Measurements from ENCODE around the gene GPR137. TPM values are rescaled to one million over a fixed set of nuclear protein-coding genes. Genes with fewer than 3 reads are reported as not detected.

The GPR137 gene
- total and polyA plus RNA-seq, 9 of the 15 experiments (the other 6 are each of a cell fraction or from before 2014, with no cell fraction given), result 0.32 to 26.7 (median 10.7) TPM

GRCh38 chr11:64337538-64338249 is 52.0 kb downstream of the GPR137 start:
- Histone ChIP-seq H3K79me2 (ENCODE audit: control insufficient read depth, insufficient read depth, low read length) (no peaks in the 10 kb centered on the region), H2AFZ (ENCODE audit: low read depth, low read length) (0 out of 2 replicates have a peak overlapping the region, but pooled peaks have one; percentile 23), H4K20me1 (replicated peaks; ENCODE audit: control insufficient read depth, insufficient read depth, low read length) (no peaks in the 10 kb centered on the region), H3K4me1 (replicated peaks in 1 of 2; ENCODE audit: control insufficient read depth in 2 of 2, insufficient read depth in 2 of 2, low read length in 2 of 2) (peaks cover 31 to 56% of the 10 kb centered on the region in 2 experiments), H3K36me3 (ENCODE audit: control insufficient read depth, insufficient read depth, low read length) (no peaks in the 10 kb centered on the region), H3K9me1 (ENCODE audit: control insufficient read depth, insufficient read depth, low read length) (no peaks in the 10 kb centered on the region), H3K27me3 (ENCODE audit: control insufficient read depth in 2 of 2, insufficient read depth in 2 of 2, low read length in 2 of 2) (no peaks in the 10 kb centered on the region), H3K27ac (ENCODE audit: extremely low read depth, low read depth, low read length) (no peak overlapping the region), H3K9ac (ENCODE audit: insufficient read depth in 1 of 2, low read depth in 2 of 2, low read length in 2 of 2) (no peak overlapping the region), H3K4me3 (no peak overlapping the region), H3K4me2 (ENCODE audit: insufficient read depth, low read length) (no peak overlapping the region), H3K9me3 (replicated peaks; ENCODE audit: control insufficient read depth, insufficient read depth, low read depth, low read length) (no peaks in the 10 kb centered on the region)
- in situ Hi-C loops (cut with MboI), result no loop called here
- no peak for FAIRE-seq
- BruUV-seq (replicated peaks), result no TSS peak
- no peak for DNase-seq (ENCODE audit: extremely low read depth in 1 of 4, low spot score in 3 of 4)
- ChIA-PET POLR2A (interaction anchor here (0.9 to 1.0 kb wide), 3 partner anchors 17 to 132 kb away, joined by 3 read pairs; partner anchors contain the start of gene PRDX5), CTCF (ENCODE audit: low intra/inter-chr PET ratio) (no interaction called here)
- no peak for ATAC-seq
- intact Hi-C loops (cut with micrococcal nuclease), result no loop called here
- WGBS (ENCODE audit: insufficient coverage, low coverage, missing lambda C conversion rate), result 41% methylated on average over 8 of the region's 8 CpGs
- TF ChIP-seq RCOR1 (IDR thresholded peaks at IDR 0.05; ENCODE audit: borderline replicate concordance in 1 of 2, low read depth in 2 of 2, low read length in 2 of 2), result peak in 1 of 2 experiments; percentile 83; a peak in 2 of 4 replicates
- TF ChIP-seq BRD9 (IDR thresholded peaks at IDR 0.05; ENCODE audit: low read depth, partially characterized antibody), result peak; percentile 76
- TF ChIP-seq HNRNPK (IDR thresholded peaks at IDR 0.05; ENCODE audit: low read depth, low read length, poor library complexity, severe bottlenecking), result no peak
- TF ChIP-seq ZNF561 (CRISPR knock-in tag; conservative IDR thresholded peaks at IDR 0.05), result no peak
- TF ChIP-seq, protein P1, sequence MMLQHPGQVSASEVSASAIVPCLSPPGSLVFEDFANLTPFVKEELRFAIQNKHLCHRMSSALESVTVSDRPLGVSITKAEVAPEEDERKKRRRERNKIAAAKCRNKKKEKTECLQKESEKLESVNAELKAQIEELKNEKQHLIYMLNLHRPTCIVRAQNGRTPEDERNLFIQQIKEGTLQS (IDR thresholded peaks at IDR 0.05), result peak; percentile 82
- TF ChIP-seq, protein P1 (CRISPR knock-in tag; conservative IDR thresholded peaks at IDR 0.05), result no peak
- TF ChIP-seq PHF21A (IDR thresholded peaks at IDR 0.05; ENCODE audit: borderline replicate concordance, low read depth), result no peak
- TF ChIP-seq JUN (IDR thresholded peaks at IDR 0.05; ENCODE audit: borderline replicate concordance, low read depth, low read length), result no peak
- 0 out of 2 replicates have a peak, but pooled peaks have one; percentile 29 for TF ChIP-seq JUN (CRISPR knock-in tag; IDR thresholded peaks at IDR 0.05; ENCODE audit: borderline replicate concordance)
- no peak for TF ChIP-seq CHD2 (IDR thresholded peaks at IDR 0.05; ENCODE audit: low read depth, low read length)
- no peak for TF ChIP-seq CBFA2T2 (conservative IDR thresholded peaks at IDR 0.05)
- TF ChIP-seq CBX1 (IDR thresholded peaks at IDR 0.05; ENCODE audit: low read depth), result 0 out of 2 replicates have a peak, but pooled peaks have one; percentile 41
- TF ChIP-seq ZNF143 (CRISPR knock-in tag; IDR thresholded peaks at IDR 0.05), result no peak
- no peak for TF ChIP-seq ATF1 (CRISPR knock-in tag; IDR thresholded peaks at IDR 0.05)
- TF ChIP-seq ATF1 (tag; IDR thresholded peaks at IDR 0.05), result 0 out of 2 replicates have a peak, but pooled peaks have one; percentile 33
- TF ChIP-seq CHD4 (IDR thresholded peaks at IDR 0.05; ENCODE audit: insufficient read depth, insufficient replicate concordance, low read depth, low read length, poor library complexity, severe bottlenecking), result peak; percentile 85
- peak; percentile 97 for TF ChIP-seq SMARCA5 (IDR thresholded peaks at IDR 0.05)
- TF ChIP-seq CEBPB (tag; IDR thresholded peaks at IDR 0.05), result peak; percentile 81
- no peak for TF ChIP-seq PTTG1 (tag; IDR thresholded peaks at IDR 0.05; ENCODE audit: low read depth)
- 0 out of 2 replicates have a peak, but pooled peaks have one; percentile 48 for TF ChIP-seq HDGF (IDR thresholded peaks at IDR 0.05)
- no peak for TF ChIP-seq TAL1 (IDR thresholded peaks at IDR 0.05)
- peak; percentile 78; the same call in 1 of the 2 replicates for TF ChIP-seq ATF7 (IDR thresholded peaks at IDR 0.05)
- TF ChIP-seq, protein P2, sequence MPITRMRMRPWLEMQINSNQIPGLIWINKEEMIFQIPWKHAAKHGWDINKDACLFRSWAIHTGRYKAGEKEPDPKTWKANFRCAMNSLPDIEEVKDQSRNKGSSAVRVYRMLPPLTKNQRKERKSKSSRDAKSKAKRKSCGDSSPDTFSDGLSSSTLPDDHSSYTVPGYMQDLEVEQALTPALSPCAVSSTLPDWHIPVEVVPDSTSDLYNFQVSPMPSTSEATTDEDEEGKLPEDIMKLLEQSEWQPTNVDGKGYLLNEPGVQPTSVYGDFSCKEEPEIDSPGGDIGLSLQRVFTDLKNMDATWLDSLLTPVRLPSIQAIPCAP (CRISPR knock-in tag; IDR thresholded peaks at IDR 0.05; ENCODE audit: borderline replicate concordance), result no peak
- no peak for TF ChIP-seq BACH1 (tag; IDR thresholded peaks at IDR 0.05)
